NCI-H1092 (cell line): ENCODE measurements around the gene CCDC182.

Experiments
- DNase-seq: peaks from one replicate; lab custom pipeline; 2025; lab: John Stamatoyannopoulos, UW

CCDC182 gene

GRCh38 chr17:57756951-57757350 lies 11.9 kb upstream of the CCDC182 start:
- DNase-seq, result no peak

- peak; percentile 17 for DNase-seq
These were observed 10.5 kb upstream of the CCDC182 start for GRCh38 chr17:57755480-57756070.

- DNase-seq, result no peak
These were observed 7.2 kb upstream of the CCDC182 start for GRCh38 chr17:57752031-57752905.

GRCh38 chr17:57751348-57751971 lies 6.4 kb upstream of the CCDC182 start:
- DNase-seq, result no peak

GRCh38 chr17:57750895-57751294 lies 5.8 kb upstream of the CCDC182 start:
- no peak for DNase-seq

- DNase-seq, result no peak
These were observed 5.2 kb upstream of the CCDC182 start for GRCh38 chr17:57750109-57750871.

GRCh38 chr17:57749701-57750100 lies 4.6 kb upstream of the CCDC182 start:
- no peak for DNase-seq

GRCh38 chr17:57747221-57748017 lies 2.3 kb upstream of the CCDC182 start:
- DNase-seq, result peak; percentile 34

- no peak for DNase-seq
These were observed 1.1 kb upstream of the CCDC182 start for GRCh38 chr17:57746221-57746620.

GRCh38 chr17:57744195-57745170 lies 616 bp downstream of the CCDC182 start:
- no peak for DNase-seq

GRCh38 chr17:57740235-57740528 lies 4.9 kb downstream of the CCDC182 start:
- DNase-seq, result no peak

- DNase-seq, result no peak
These were observed 5.5 kb downstream of the CCDC182 start for GRCh38 chr17:57739402-57740234.

GRCh38 chr17:57737450-57737849 lies 7.6 kb downstream of the CCDC182 start:
- DNase-seq, result no peak

GRCh38 chr17:57735707-57736106 lies 9.4 kb downstream of the CCDC182 start:
- no peak for DNase-seq

- no peak for DNase-seq
These were observed 9.9 kb downstream of the CCDC182 start for GRCh38 chr17:57735230-57735629.

GRCh38 chr17:57733085-57733484 lies 12.0 kb downstream of the CCDC182 start:
- no peak for DNase-seq

GRCh38 chr17:57732062-57732461 lies 13.0 kb downstream of the CCDC182 start:
- DNase-seq, result no peak

- DNase-seq, result no peak
These were observed 14.9 kb downstream of the CCDC182 start for GRCh38 chr17:57730026-57730701.

- DNase-seq, result no peak
These were observed 17.4 kb downstream of the CCDC182 start for GRCh38 chr17:57727630-57728175.
